T-helper 17 cell (primary cell): Measurements from ENCODE around the gene KRT14. TPM values are rescaled to one million over a fixed set of nuclear protein-coding genes. Genes with fewer than 3 reads are reported as not detected.
"Not testable (repeated sequence)": the region's sequence is repeated elsewhere in the genome, so short reads cannot be mapped to it uniquely, and the experiment has no call there.

ENCODE experiments used
- ATAC-seq: fragments of 150-1000 bp; cut with Tn5 transposase; 2 replicates; pipeline ENCODE4 v1.10.0; 2021; ENCODE audit warnings: mild to moderate bottlenecking, moderate library complexity
- DNase-seq, 3 donors: peaks; one replicate each; pipeline versions ENCODE4 v3.0.0 to v3.0.0-alpha.2; 2020 to 2021
- H3K9me3 ChIP-seq: one replicate; pipeline ENCODE4 v1.7.0; 2013; ENCODE audit warnings: low read length, mild to moderate bottlenecking; ENCODE audit not compliant: control insufficient read depth, poor library complexity, severe bottlenecking
- H3K27ac Mint-ChIP-seq: one replicate; pipeline ENCODE4 v1.8.0; 2022; ENCODE audit warnings: mild to moderate bottlenecking, moderate library complexity, mixed read lengths
- H3K27me3 Mint-ChIP-seq: one replicate; pipeline ENCODE4 v1.8.0; 2022; ENCODE audit warnings: mixed read lengths
- H3K36me3 Mint-ChIP-seq: one replicate; pipeline ENCODE4 v1.8.0; 2022; ENCODE audit warnings: low read depth, mixed read lengths
- H3K4me1 Mint-ChIP-seq: one replicate; pipeline ENCODE4 v1.8.0; 2022; ENCODE audit warnings: mild to moderate bottlenecking, mixed read lengths
- H3K4me3 Mint-ChIP-seq: one replicate; pipeline ENCODE4 v1.8.0; 2022; ENCODE audit warnings: mild to moderate bottlenecking, moderate library complexity, mixed read lengths
- total RNA-seq, 4 donors: library from RNA in 2 of 4; stranded (reverse) in 2 of 4; gene quantifications; one replicate each; pipeline ENCODE4 v1.2.3 and lab custom pipeline; 2022 to 2026

The KRT14 gene
- total RNA-seq, 2 donors from 2014 or later, result not detected

- peak overlapping the region; percentile 19 for H3K27ac Mint-ChIP-seq
- peaks cover 66% of the 10 kb centered on the region for H3K27me3 Mint-ChIP-seq
- no peak for ATAC-seq
- H3K4me1 Mint-ChIP-seq, result peaks cover 2% of the 10 kb centered on the region
- no peaks in the 10 kb centered on the region for H3K9me3 ChIP-seq
- no peak for DNase-seq
- no peaks in the 10 kb centered on the region for H3K36me3 Mint-ChIP-seq
- H3K4me3 Mint-ChIP-seq, result no peak overlapping the region
These were observed 32.6 kb upstream of the KRT14 start for GRCh38 chr17:41619036-41619926.

DNA sequence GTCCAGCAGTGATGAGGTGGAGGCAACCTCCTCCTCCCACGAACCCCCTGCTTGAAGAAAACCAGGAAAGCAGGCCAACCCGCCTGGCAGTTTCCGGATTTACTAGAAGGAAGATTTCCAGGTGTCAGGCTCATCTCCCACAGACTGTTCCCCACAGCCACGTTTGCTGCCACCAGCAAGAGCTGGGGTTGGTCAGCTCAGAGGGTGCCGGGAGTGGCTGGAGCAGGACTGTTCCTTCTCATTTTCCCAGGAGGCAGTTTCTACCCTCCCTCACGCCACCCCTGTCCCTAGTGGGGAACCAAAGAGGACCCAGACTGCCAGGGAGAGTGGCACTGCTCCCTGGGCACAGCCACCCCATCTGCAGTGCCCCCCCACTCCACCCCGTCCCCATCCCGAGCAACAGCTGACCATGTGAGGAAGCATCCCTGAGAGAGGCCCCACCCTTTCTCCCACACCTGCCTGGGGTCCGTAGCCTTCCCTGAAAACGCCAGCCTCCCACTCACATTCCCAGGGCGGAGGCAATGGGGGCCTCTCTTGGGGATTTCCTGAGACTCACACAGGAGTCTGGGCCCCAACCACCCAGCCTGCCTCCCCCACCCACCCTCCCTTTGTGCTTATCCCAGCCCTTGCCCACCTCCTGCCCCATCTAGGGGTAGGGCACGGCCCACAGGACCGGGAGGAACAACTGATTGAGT, 31.8 kb upstream of the KRT14 start:
- ATAC-seq, result no peak

DNA sequence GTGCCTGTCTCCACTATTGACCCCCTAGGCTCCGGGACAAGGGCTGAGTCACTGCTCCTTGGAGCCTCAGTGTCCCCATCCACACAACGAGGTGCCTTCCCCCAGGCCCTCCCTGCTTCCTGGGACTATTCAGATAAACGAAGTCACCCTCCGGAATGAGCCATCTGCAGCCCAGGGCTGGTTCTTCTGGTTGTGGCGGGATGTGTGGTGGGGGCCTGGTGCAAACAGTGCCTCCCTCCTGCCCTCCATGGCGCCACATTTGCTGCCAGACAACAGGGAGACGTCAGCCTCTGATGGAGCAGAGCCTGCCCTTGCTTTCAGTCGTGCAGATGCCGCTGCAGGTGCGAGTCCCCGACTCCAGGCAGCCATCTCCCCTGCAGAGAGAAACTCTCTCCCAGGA, 31.0 kb upstream of the KRT14 start:
- peaks cover 72% of the 10 kb centered on the region for H3K27me3 Mint-ChIP-seq
- H3K36me3 Mint-ChIP-seq, result no peaks in the 10 kb centered on the region
- no peak for DNase-seq
- no peak overlapping the region for H3K27ac Mint-ChIP-seq
- ATAC-seq, result no peak
- H3K4me1 Mint-ChIP-seq, result peaks cover 2% of the 10 kb centered on the region
- H3K9me3 ChIP-seq, result no peaks in the 10 kb centered on the region
- H3K4me3 Mint-ChIP-seq, result no peak overlapping the region

More for the DNA sequence above, 31.8 kb upstream of the KRT14 start:
- no peaks in the 10 kb centered on the region for H3K9me3 ChIP-seq
- no peaks in the 10 kb centered on the region for H3K36me3 Mint-ChIP-seq
- H3K4me3 Mint-ChIP-seq, result no peak overlapping the region
- H3K4me1 Mint-ChIP-seq, result peaks cover 2% of the 10 kb centered on the region
- peaks cover 70% of the 10 kb centered on the region for H3K27me3 Mint-ChIP-seq
- no peak overlapping the region for H3K27ac Mint-ChIP-seq
- DNase-seq, result no peak

GRCh38 chr17:41617136-41617535, 30.4 kb upstream of the KRT14 start:
- peaks cover 2% of the 10 kb centered on the region for H3K4me1 Mint-ChIP-seq
- H3K9me3 ChIP-seq, result no peaks in the 10 kb centered on the region
- no peak for DNase-seq

GRCh38 chr17:41616486-41616885, 29.8 kb upstream of the KRT14 start:
- not testable (repeated sequence) for H3K9me3 ChIP-seq, H3K4me1 Mint-ChIP-seq, ATAC-seq, H3K27ac Mint-ChIP-seq, H3K4me3 Mint-ChIP-seq, H3K36me3 Mint-ChIP-seq, DNase-seq
- peaks cover 60% of the 10 kb centered on the region for H3K27me3 Mint-ChIP-seq

More at GRCh38 chr17:41617136-41617535, 30.4 kb upstream of the KRT14 start:
- no peak overlapping the region for H3K4me3 Mint-ChIP-seq
- peaks cover 66% of the 10 kb centered on the region for H3K27me3 Mint-ChIP-seq
- no peak for ATAC-seq
- H3K27ac Mint-ChIP-seq, result no peak overlapping the region
- H3K36me3 Mint-ChIP-seq, result no peaks in the 10 kb centered on the region

DNA sequence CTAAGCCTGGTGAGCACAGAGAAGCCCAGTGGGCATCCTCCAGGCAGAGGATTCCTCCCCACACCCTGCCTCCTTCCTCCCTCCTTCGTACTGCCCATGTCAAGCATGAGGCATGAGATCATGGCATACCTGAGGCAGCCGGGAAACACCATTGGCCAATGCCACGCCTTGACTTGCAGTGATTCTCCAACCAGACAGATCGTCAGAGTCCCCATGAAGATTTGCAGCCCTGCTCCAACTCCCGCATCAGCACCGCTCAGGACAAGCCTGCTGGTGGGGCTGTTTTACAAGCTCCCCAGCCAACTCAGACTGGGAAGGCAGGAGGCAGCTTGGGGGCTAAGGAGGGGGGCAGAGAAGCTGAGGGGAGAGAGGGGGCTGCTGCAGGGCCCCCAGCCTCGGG, 28.8 kb upstream of the KRT14 start:
- no peak overlapping the region for H3K27ac Mint-ChIP-seq
- no peaks in the 10 kb centered on the region for H3K9me3 ChIP-seq
- no peak for ATAC-seq
- no peak for DNase-seq
- no peak overlapping the region for H3K4me3 Mint-ChIP-seq
- H3K36me3 Mint-ChIP-seq, result no peaks in the 10 kb centered on the region
- peaks cover 2% of the 10 kb centered on the region for H3K4me1 Mint-ChIP-seq
- H3K27me3 Mint-ChIP-seq, result peaks cover 60% of the 10 kb centered on the region

DNA sequence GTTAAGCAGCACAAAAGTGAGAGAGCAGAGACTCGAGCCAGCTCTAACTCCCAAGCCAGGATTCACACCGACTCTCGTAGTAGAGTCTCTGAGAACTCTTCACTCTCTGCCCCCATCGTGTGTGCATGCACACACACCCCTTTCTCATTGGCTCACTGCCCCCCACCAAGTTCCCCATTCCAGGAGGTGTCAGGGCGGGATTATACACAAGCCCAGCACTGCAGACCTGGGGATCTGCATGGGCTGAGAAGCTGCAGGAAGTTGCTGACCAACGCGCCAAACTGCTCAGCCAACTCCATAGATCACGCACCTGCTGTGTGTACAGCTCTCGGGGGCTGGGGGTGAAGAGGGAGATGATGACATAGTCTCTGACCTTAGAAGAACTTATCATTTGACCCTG, 28.1 kb upstream of the KRT14 start:
- ATAC-seq, H3K9me3 ChIP-seq, H3K27ac Mint-ChIP-seq, H3K4me1 Mint-ChIP-seq, H3K4me3 Mint-ChIP-seq, DNase-seq, H3K36me3 Mint-ChIP-seq: not testable (repeated sequence)
- H3K27me3 Mint-ChIP-seq, result peaks cover 56% of the 10 kb centered on the region

- Mint-ChIP-seq H3K27ac (no peak overlapping the region), H3K4me3 (no peak overlapping the region), H3K4me1 (peaks cover 2% of the 10 kb centered on the region), H3K36me3 (no peaks in the 10 kb centered on the region), H3K27me3 (peaks cover 55% of the 10 kb centered on the region)
- DNase-seq, result no peak
- ATAC-seq, result no peak
- no peaks in the 10 kb centered on the region for H3K9me3 ChIP-seq
These were observed 27.4 kb upstream of the KRT14 start for GRCh38 chr17:41614098-41614497.

DNA sequence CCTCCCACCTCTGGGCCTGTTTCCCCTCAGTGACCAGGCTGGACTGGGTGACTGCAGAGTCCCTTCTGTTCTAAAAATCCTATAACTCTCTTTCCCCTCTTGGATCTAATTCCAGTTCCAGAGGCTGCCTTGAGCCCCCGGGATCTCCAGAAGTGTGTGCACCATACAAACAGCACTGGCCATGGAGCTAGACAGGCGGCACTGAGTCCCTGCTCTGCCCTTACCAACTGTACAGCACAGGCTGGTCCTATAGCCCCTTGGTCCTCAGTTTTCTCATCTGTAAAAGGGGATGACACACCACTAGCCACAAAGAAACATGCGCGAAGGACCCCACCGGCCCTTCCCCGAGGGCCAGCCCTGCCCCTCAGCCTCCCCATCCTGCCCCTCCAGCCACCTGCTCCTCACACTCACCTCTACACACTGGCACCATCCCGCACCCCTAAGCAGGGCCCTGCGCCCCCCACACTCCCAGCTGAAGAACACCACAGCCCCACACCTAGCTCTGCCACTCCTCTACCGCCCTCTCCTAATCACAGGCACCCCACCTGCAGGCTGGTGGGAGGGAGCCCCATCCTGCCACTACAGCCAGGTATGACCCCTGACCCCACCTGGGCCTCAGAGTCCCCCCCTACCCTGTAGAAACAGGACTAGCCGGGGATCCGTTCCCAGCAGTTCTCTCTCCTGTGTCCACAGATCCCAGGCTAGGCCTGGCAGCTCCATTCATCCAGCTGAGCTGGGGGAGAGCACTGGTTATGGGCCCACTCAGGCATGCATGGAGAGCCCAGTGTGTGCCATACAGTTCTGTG, 26.8 kb upstream of the KRT14 start:
- H3K4me3 Mint-ChIP-seq, result no peak overlapping the region
- H3K27ac Mint-ChIP-seq, result no peak overlapping the region
- peaks cover 2% of the 10 kb centered on the region for H3K36me3 Mint-ChIP-seq

DNA sequence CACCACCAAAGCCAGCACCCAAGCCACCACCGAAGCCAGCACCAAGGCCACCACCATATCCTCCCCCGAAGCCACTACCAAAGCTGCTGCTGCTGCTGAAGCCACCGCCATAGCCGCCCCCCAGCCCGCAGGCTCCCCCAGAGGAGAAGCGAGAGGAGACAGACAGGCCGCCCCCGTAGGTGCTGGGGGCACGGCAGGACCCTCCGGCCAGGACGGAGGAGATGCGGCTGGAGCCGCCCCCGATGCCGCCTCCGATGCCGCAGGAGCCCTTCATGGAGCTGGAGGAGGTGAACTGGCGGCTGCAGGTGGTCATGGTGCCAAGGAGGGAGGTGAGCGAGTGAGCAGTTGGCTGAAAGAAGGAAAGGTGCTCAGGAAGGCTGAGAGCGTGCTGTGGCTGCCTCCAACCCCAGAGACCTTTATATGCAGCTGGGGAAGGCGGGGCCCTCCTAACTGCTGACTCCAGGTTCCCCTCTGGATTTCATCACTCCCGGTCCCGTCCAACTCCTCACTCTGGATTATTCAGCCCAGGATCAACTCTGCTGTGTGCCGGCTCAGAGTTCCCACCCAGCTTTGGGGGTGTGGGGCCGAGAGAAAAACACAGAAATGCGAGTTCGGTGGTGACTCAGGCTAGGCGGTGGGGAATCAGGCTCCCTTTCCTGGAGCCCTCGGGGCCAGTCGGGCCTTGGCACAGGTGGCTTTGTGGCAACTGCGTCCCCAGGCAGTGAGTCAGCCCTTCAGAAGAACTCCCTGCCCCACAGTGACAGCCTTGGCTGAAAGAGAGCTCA, 25.9 kb upstream of the KRT14 start, which contains the start of gene KRT16:
Gene KRT16, minus strand, starts transcription at position 392 of the 785 bp plus-strand sequence. Its CDS starts 79 bp downstream, at position 313.
- H3K27ac Mint-ChIP-seq, H3K4me1 Mint-ChIP-seq, H3K36me3 Mint-ChIP-seq, H3K4me3 Mint-ChIP-seq, ATAC-seq, H3K9me3 ChIP-seq, DNase-seq: not testable (repeated sequence)
- H3K27me3 Mint-ChIP-seq, result peaks cover 44% of the 10 kb centered on the region

More for the DNA sequence above, 26.8 kb upstream of the KRT14 start:
- Mint-ChIP-seq H3K27me3 (peaks cover 53% of the 10 kb centered on the region), H3K4me1 (peaks cover 2% of the 10 kb centered on the region)
- no peaks in the 10 kb centered on the region for H3K9me3 ChIP-seq
- no peak for DNase-seq
- ATAC-seq, result no peak

GRCh38 chr17:41610965-41611640, 24.4 kb upstream of the KRT14 start:
- ATAC-seq, result no peak
- no peak for DNase-seq
- Mint-ChIP-seq H3K36me3 (peaks cover 2% of the 10 kb centered on the region), H3K4me3 (no peak overlapping the region), H3K4me1 (no peaks in the 10 kb centered on the region), H3K27me3 (peaks cover 41% of the 10 kb centered on the region), H3K27ac (no peak overlapping the region)
- H3K9me3 ChIP-seq, result no peaks in the 10 kb centered on the region

DNA sequence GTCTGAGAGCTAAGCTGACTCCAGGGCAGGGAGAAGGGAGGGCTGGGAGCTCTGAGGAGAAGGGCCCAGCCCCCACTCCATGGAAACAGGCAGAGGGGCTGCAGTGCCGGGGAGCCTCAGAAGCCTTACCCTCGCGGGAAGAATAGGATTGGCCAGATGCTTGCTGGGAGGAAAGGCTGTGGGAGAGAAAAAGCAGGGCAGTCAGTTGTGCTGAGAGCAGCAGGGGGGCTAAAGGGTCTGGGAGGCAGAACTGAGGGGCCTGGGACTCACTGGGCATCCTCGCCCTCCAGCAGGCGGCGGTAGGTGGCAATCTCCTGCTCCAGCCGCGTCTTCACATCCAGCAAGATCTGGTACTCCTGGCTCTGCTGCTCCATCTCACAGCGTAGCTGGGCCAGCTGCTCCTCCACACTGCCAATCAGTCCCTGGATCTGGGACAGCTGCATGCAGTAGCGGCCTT, 23.4 kb upstream of the KRT14 start:
- peaks cover 32% of the 10 kb centered on the region for H3K27me3 Mint-ChIP-seq
- H3K36me3 Mint-ChIP-seq, H3K9me3 ChIP-seq, DNase-seq, H3K4me1 Mint-ChIP-seq, H3K4me3 Mint-ChIP-seq, ATAC-seq, H3K27ac Mint-ChIP-seq: not testable (repeated sequence)
